Loucy (cell line): ENCODE data around the gene TMEM235.

Experiments used
- H2AFZ ChIP-seq: fragments of 200-600 bp; sonication (generic); 2 replicates; pipeline ENCODE4 v1.6.0; 2016; ENCODE audit warnings: antibody characterized with exemption, mild to moderate bottlenecking, low read length, moderate library complexity
- H3F3A ChIP-seq: fragments of 200-600 bp; 2 replicates; pipeline ENCODE4 v1.6.0; 2016; ENCODE audit warnings: antibody characterized with exemption, low read depth, mild to moderate bottlenecking
- H3K27me3 ChIP-seq: fragments of 200-600 bp; sonication (generic); 2 replicates; pipeline ENCODE4 v1.6.1; 2014; ENCODE audit warnings: low read length, mild to moderate bottlenecking; ENCODE audit not compliant: insufficient read depth, poor library complexity, severe bottlenecking
- H3K36me3 ChIP-seq: fragments of 200-600 bp; sonication (generic); 2 replicates; pipeline ENCODE4 v1.6.1; 2016; ENCODE audit warnings: low read length; ENCODE audit not compliant: insufficient read depth
- H3K4me1 ChIP-seq: fragments of 200-600 bp; sonication (generic); 2 replicates; pipeline ENCODE4 v1.5.1; 2014; ENCODE audit warnings: low read length, mild to moderate bottlenecking; ENCODE audit not compliant: insufficient read depth, poor library complexity, severe bottlenecking
- H3K4me2 ChIP-seq: fragments of 200-600 bp; sonication (generic); 2 replicates; pipeline ENCODE4 v1.6.0; 2014; ENCODE audit warnings: antibody characterized with exemption, low read length, low read depth, mild to moderate bottlenecking; ENCODE audit not compliant: poor library complexity, severe bottlenecking
- H3K4me3 ChIP-seq: fragments of 200-600 bp; sonication (generic); 2 replicates; pipeline ENCODE4 v1.5.1; 2014; ENCODE audit warnings: low read length, mild to moderate bottlenecking, mixed read lengths; ENCODE audit not compliant: poor library complexity, severe bottlenecking
- H3K79me2 ChIP-seq: fragments of 200-600 bp; sonication (generic); 2 replicates; pipeline ENCODE4 v1.6.1; 2014; ENCODE audit warnings: low read length; ENCODE audit not compliant: insufficient read depth
- H3K9ac ChIP-seq: fragments of 200-600 bp; sonication (generic); 2 replicates; pipeline ENCODE4 v1.6.0; 2014; ENCODE audit warnings: mild to moderate bottlenecking, low read depth, low read length, moderate library complexity; ENCODE audit not compliant: poor library complexity, severe bottlenecking
- H3K9me2 ChIP-seq: fragments of 200-600 bp; sonication (generic); replicated peaks from 2 replicates; pipeline ENCODE4 v1.6.1; 2016; ENCODE audit warnings: low read depth, low read length, mixed read lengths
- H3K9me3 ChIP-seq: fragments of 200-600 bp; sonication (generic); 2 replicates; pipeline ENCODE4 v1.6.1; 2014; ENCODE audit warnings: mild to moderate bottlenecking, antibody characterized with exemption, low read length, low read depth; ENCODE audit not compliant: insufficient read depth
- H4K20me1 ChIP-seq: fragments of 200-600 bp; sonication (generic); 2 replicates; pipeline ENCODE4 v1.6.0; 2014; ENCODE audit warnings: antibody characterized with exemption, low read length, mild to moderate bottlenecking; ENCODE audit not compliant: insufficient read depth, poor library complexity, severe bottlenecking
- EZH2phosphoT487 ChIP-seq: fragments of 200-600 bp; IDR thresholded peaks from 2 replicates; pipeline ENCODE4 v1.6.1; 2018; ENCODE audit warnings: antibody characterized with exemption, mild to moderate bottlenecking, moderate library complexity, borderline replicate concordance
- TF ChIP-seq, protein P1 (sequence below): fragments of 200-600 bp; sonication (generic); conservative IDR thresholded peaks from 2 replicates; pipeline ENCODE4 v1.5.1; 2014; ENCODE audit warnings: mild to moderate bottlenecking, antibody characterized with exemption, low read length

Gene TMEM235

DNA sequence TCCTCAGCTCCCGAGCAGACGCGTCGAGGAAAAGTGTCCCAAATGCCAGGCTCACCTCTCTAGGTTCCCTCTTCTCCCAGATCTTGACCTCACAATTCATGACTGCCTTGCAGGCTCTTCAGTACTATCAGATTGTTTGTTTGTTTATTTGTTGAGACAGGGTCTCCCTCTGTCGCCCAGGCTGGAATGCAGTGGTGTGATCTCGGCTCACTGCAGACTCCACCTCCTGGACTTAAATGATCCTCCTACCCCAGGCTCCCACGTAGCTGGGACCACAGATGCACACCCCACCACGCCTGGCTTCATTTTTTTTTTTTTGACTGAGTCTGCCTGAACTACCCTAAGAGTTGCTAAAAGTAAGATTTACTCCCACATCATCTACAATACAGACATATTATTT lies 15.9 kb downstream of the TMEM235 start:
- no peaks in the 10 kb centered on the region for H4K20me1 ChIP-seq
- H3K9me3 ChIP-seq = no peaks in the 10 kb centered on the region
- no peaks in the 10 kb centered on the region for H3F3A ChIP-seq
- TF ChIP-seq, protein P1, sequence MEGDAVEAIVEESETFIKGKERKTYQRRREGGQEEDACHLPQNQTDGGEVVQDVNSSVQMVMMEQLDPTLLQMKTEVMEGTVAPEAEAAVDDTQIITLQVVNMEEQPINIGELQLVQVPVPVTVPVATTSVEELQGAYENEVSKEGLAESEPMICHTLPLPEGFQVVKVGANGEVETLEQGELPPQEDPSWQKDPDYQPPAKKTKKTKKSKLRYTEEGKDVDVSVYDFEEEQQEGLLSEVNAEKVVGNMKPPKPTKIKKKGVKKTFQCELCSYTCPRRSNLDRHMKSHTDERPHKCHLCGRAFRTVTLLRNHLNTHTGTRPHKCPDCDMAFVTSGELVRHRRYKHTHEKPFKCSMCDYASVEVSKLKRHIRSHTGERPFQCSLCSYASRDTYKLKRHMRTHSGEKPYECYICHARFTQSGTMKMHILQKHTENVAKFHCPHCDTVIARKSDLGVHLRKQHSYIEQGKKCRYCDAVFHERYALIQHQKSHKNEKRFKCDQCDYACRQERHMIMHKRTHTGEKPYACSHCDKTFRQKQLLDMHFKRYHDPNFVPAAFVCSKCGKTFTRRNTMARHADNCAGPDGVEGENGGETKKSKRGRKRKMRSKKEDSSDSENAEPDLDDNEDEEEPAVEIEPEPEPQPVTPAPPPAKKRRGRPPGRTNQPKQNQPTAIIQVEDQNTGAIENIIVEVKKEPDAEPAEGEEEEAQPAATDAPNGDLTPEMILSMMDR = no peak
- no peak for TF ChIP-seq EZH2phosphoT487
- peaks cover 18% of the 10 kb centered on the region for H3K4me1 ChIP-seq
- no peak overlapping the region for H2AFZ ChIP-seq
- H3K4me2 ChIP-seq = no peak overlapping the region
- H3K9ac ChIP-seq = no peak overlapping the region
- no peak overlapping the region for H3K4me3 ChIP-seq
- H3K9me2 ChIP-seq = no peaks in the 10 kb centered on the region
- H3K27me3 ChIP-seq = no peaks in the 10 kb centered on the region
- no peaks in the 10 kb centered on the region for H3K79me2 ChIP-seq
- H3K36me3 ChIP-seq = no peaks in the 10 kb centered on the region

DNA sequence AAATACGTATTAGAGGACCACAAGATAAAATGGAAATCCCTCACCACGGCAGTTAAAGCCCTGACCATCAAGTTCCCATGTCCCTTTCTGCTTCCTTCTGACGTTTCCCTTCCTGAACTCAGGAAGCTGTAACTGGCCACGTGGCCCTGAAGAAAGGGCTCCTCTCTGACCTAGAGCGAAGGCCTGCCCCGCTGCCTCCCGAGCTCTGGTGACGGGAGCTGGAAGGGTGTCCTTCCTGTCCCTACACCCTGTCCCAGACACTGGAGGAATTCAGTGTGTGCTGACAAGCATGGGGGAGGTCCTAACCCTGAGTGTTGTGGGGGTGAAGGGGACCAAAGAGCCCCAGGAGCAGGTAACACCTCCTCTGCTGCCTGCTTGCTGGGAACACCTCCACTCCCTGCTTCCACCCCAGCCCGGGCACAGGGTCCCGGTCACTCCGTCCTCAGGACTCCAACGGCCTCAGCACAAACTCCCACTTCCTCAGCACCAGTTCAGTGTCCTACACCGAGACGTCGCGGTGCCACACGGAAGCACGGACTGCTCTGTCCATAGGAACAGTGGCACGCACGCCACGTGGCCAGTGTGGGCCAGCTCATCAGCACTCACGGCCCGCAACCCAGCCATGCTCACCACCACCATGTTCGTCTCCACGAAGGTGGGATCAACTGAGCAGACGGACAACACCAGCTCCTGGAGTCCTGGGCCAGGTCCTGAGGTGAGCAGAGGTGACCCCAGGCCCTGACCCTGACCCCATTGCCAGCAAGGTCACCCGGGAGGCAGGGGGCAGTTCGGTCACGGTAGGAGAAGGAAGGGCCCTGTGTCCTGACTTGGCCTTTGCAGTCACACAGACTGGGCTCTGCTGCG lies 16.9 kb downstream of the TMEM235 start:
- TF ChIP-seq, protein P1 = no peak
- no peak for TF ChIP-seq EZH2phosphoT487
- Histone ChIP-seq H2AFZ (no peak overlapping the region), H3K4me1 (peaks cover 23% of the 10 kb centered on the region), H3K36me3 (no peaks in the 10 kb centered on the region), H3K79me2 (no peaks in the 10 kb centered on the region), H3K4me3 (no peak overlapping the region), H3K4me2 (no peak overlapping the region), H3K9me2 (no peaks in the 10 kb centered on the region), H3F3A (0 out of 2 replicates have a peak, but pooled peaks cover 5% of the 10 kb centered on the region), H3K27me3 (no peaks in the 10 kb centered on the region), H4K20me1 (no peaks in the 10 kb centered on the region), H3K9me3 (no peaks in the 10 kb centered on the region), H3K9ac (no peak overlapping the region)

DNA sequence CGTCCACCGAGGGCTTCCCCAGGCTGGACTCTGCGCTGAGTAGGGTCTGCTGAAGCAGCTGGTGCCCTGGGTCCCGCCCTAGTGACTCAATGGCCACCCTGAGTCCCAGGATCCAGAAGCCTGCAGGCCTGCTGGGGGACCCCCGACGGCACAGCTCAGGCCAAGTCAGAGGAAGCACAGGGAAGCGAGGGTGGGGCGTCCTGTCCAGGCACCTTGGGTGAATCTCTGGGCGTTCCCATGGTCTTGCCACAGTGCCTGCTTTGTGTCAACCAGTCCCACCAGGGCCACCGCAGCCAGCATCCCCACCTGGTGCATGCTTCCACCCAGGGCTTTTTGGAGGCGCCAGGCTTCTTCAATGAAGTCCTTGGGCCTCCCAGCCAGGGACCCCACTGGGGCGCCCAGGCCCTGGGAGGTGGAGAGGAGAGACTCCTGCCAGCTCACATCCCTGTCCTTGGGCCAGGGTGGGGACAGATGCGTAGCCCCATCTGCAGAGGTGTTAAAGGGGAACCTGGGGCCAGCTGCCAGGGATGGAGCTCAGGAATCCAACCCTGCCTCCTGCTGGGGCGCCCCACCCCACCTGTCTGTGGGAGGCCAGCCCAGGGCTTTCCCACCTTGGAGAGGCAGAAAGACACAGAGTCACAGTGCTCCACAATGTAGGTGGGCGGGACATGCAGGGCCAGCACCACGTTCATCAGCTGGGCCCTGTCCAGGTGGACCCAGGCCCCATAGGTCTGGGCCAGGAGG lies 17.8 kb downstream of the TMEM235 start:
- Histone ChIP-seq H3K9me3 (no peaks in the 10 kb centered on the region), H4K20me1 (no peaks in the 10 kb centered on the region), H3K9ac (no peak overlapping the region), H3K9me2 (no peaks in the 10 kb centered on the region), H3K36me3 (no peaks in the 10 kb centered on the region), H3K79me2 (no peaks in the 10 kb centered on the region), H3K4me1 (peaks cover 29% of the 10 kb centered on the region), H3K4me2 (no peak overlapping the region), H3F3A (0 out of 2 replicates have a peak, but pooled peaks cover 6% of the 10 kb centered on the region), H3K27me3 (no peaks in the 10 kb centered on the region), H3K4me3 (no peak overlapping the region), H2AFZ (no peak overlapping the region)
- TF ChIP-seq, protein P1 = no peak
- TF ChIP-seq EZH2phosphoT487 = no peak
